SHP77 treated with DMSO at 0.1 percent for 48 hours (cell line): ENCODE results near the gene RNF38.
A peak's percentile ranks its signal among the peaks of the same experiment; 100 is the strongest.
"Not testable (repeated sequence)": the region's sequence is repeated elsewhere in the genome, so short reads cannot be mapped to it uniquely, and the experiment has no call there.

Experiments
- DNase-seq: peaks from one replicate; lab custom pipeline; 2025; lab: John Stamatoyannopoulos, UW

The RNF38 gene

GRCh38 chr9:36407122-36407723 lies 7.2 kb upstream of the RNF38 start:
- peak; percentile 4 for DNase-seq

DNA sequence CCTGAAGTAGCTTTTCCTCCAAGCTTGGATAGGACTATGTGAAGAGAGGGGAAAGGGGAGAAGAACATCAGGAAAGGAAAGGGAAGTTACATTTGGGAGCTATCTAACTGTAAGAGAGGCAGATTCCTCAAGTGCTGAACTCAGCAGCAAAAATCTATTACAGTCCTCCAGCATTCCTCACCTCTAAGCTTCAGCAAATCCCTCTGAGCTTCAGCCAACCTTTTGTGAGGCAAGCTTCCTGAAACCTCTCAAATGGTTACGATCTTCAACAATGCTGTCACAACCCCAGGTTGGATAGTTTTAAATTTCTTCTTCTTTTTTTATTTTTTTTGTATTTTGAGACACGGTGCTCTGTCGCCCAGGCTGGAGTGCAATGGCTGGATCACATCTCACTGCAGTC lies 2.5 kb upstream of the RNF38 start:
- DNase-seq: no peak

- DNase-seq: no peak
These were observed 1.9 kb upstream of the RNF38 start for GRCh38 chr9:36401897-36402480.

GRCh38 chr9:36401164-36401740 lies 1.2 kb upstream of the RNF38 start:
- no peak for DNase-seq

GRCh38 chr9:36400332-36401163 lies 479 bp upstream of the RNF38 start:
- DNase-seq: peak; percentile 17

DNA sequence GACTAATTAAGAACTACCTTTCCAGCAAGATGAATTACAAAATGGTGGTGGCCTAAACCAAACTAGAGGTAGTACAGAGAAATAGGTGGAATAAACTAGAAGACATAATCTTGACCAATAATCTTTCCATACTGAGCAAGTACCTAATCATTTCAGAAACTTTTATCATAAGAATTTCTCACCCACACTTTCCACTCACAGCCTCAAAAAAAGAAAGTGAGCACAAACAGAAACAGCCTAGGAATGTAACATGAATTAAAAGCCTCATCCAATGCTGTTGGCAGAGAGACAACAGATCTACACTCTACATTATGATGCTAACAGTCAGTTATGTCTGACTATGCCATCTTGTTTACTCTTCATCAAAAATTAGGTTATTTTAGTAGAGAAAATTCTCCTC lies 1.3 kb downstream of the RNF38 start:
- DNase-seq: no peak

- no peak for DNase-seq
These were observed 3.1 kb downstream of the RNF38 start for GRCh38 chr9:36396985-36397384.

DNA sequence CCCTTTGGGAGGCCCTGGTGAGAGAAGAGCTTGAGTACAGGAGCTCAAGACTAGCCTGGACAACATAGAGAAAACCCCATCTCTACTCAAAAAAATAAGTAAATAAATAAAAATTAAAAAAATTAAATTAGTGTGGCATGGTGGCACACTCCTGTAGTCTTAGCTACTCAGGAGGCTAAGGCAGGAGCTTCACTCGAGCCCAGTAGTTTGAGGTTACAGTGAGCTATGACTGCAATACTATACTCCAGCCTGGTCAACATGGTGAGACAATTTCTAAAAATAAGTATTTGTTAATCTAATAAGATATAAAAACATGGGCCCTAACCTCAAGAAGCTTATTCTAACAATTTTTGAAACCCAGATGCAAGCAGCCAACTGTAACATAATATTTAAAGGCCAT lies 7.6 kb downstream of the RNF38 start:
- DNase-seq: no peak

DNA sequence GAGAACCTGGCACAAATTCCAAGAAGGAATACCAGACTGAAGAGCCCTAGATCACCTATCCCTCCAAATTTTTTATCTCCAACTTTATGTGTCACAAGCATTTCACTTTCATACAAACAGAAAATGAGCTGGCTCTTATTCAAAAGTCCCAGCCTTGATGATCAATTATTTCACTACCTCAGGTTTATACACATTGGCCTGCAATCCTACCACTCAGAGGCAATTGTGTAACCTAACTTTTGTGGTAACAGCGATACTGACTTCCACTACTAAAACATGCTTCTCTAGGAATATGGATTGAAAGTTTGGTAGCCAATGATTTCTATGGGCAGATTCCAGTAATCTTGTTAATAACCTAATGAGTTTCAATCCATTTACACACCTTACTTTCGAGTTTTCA lies 10.5 kb downstream of the RNF38 start:
- no peak for DNase-seq

GRCh38 chr9:36386396-36386965 lies 13.6 kb downstream of the RNF38 start:
- not testable (repeated sequence) for DNase-seq

DNA sequence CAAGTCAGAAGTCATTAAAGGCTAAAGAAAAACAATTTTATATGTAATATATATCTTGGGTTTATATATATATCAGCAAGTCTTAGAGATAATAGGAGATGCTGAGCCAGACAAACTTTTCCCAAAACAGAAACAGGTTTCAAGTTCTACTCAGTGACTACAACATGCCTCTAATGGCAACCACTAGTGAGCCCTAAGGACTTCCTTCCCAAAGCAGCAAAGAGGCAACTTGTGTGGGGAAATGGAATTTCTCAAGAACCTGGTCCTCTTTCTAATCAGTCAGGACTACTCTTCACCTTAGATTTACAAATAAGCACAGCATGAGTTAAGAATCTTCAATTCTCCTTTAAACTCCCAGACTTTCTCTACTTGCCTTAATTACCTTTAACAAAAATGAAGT lies 17.6 kb downstream of the RNF38 start:
- no peak for DNase-seq

- DNase-seq: no peak
These were observed 35.5 kb downstream of the RNF38 start for GRCh38 chr9:36364577-36364976.

- no peak for DNase-seq
These were observed 36.6 kb downstream of the RNF38 start for GRCh38 chr9:36363448-36363847.

DNA sequence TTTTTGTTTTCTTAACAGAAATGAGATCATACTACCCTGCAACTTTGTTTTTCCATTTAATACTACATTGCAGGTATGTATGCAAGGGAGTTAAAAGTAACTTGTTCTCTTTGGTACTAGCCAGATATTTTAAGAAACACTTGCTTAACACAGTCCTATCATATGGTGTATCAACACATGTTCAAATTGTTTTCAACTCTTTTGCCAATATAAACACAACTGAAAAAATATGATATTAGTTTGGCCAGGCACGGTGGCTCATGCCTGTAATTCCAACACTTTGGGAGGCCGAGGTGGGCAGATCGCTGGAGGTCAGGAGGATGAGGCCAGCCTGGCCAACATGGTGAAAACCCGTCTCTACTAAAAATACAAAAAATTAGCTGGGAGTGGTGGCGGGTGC lies 41.6 kb downstream of the RNF38 start:
- DNase-seq: no peak

- DNase-seq: no peak
These were observed 42.4 kb downstream of the RNF38 start for GRCh38 chr9:36357639-36358038.

DNA sequence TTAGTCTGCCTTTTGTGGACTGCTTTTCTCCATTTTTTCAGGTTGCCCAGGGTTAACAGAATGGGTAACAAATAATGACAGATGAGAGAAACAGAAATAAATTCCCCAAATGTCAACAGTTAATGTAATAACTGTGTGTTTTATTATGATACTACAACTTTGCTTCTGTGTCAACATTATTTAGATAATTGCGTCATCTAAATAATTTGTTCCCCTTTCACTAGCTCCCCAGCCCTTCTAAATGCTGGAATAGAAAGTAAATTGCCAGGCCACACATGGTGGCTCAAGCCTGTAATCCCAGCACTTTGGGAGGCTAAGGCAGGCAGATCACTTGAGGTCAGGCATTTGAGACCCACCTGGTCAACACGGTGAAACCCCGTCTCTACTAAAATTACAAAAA lies 53.5 kb downstream of the RNF38 start:
- DNase-seq: no peak

- no peak for DNase-seq
These were observed 54.8 kb downstream of the RNF38 start for GRCh38 chr9:36345103-36345846.

DNA sequence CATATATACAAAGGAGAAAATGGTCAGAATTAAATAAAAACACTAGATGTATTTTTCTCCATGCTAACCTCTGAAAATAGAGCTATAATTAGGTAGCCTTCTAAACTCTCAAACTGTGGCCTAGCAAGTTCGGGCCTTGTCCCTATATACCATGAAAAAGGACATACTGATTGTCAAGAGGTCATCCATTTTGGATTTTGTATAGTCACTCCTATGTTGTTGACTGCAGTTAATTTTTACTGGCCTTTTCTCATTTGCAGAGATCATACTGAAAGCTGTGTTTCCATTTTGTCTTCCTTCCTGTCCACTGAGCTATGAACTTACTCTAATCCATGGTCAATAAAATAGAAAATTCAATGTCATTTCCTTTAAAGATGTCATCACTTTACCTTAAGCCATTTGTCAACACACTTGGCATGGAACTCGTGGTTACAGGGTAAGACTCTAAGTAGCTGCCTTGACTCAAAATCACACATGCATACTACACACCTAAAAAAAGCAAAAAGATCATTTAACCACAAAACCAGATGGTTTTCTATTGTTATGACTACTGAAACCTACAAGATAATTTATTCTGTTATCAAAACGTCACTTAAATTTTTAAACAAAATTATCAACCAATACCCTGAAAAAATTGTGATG lies 58.0 kb downstream of the RNF38 start:
- no peak for DNase-seq

DNA sequence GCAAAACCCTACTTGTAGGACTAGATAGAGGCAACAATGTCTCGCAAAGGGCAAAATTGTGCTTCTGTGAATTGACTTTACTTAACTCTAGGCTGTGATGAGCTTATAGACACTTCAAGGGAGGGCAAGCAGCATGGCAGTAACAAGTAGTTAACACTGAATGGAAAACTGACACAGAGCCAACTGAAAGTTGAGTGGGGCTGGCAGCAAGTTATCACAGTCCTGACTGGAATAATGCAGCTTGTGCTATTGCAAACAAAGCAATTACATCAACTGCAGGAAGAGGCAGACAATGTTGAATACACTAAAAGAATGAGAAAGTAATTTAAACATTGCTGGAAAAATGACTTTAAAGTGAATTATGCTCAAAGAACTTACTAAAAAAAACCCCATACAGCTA lies 62.2 kb downstream of the RNF38 start:
- DNase-seq: no peak

- no peak for DNase-seq
These were observed 63.1 kb downstream of the RNF38 start for GRCh38 chr9:36337002-36337401.

DNA sequence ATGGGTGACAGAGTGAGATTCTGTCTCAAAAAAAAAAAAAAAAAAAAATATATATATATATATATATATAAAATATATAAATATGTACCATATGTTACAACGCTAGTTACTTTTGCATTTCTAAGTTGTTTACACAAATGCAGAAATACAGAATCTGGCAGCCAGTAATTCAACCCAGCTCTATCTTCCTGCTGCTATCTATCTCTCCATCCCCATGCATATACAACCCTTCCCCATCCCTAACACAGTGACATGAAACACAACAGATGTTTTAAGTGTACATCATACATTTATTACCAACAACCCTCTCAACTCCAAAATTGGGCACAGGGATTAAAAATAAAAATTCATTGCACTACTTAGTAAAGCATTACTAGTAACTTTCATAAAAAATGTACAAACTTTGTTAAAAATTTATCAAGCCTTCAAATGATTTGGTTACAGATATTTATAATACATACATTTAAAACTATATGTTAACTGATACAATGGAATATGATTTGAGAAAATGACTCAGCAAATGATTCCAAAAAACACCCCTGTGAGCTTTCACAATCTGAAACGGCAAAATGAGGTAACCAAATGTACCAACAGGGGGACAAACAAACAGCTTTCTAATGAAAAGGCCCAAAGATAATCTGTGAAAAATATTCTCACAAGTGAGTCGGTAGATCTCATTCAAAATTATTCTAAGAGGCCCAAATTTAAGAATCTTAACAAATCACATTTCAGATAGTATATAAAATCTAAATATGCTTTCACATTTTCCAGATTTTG lies 63.8 kb downstream of the RNF38 start:
- no peak for DNase-seq
